Caco-2 (cell line): ENCODE data around the gene EXT2. TPM values are rescaled to one million over a fixed set of nuclear protein-coding genes. Genes with fewer than 3 reads are reported as not detected.

Source experiments
- BruUV-seq: library from RNA; stranded (reverse); fragments of 400-500 nt; replicated peaks from 2 replicates; lab custom pipeline; 2021; lab: Mats Ljungman, UMichigan
- CTCF ChIA-PET: fragments of 300-600 bp; sonication (Branson Sonifier 250); formaldehyde crosslinking; loops from one replicate; lab custom pipeline; 2022; ENCODE audit warnings: antibody characterized with exemption; lab: Charles Lee
- POLR2A ChIA-PET: fragments of 300-600 bp; sonication (Branson Sonifier 250); formaldehyde crosslinking; loops from one replicate; lab custom pipeline; 2022; ENCODE audit warnings: antibody characterized with exemption; lab: Charles Lee
- DNase-seq, 2 experiments: peaks; one replicate each; pipeline versions ENCODE4 v3.0.0 to v3.0.0-alpha.2; 2020 to 2022
- H3K27me3 ChIP-seq: replicated peaks from 2 replicates; pipeline ENCODE4 v1.6.0; 2011; ENCODE audit warnings: low read length; ENCODE audit not compliant: control insufficient read depth, insufficient read depth
- H3K36me3 ChIP-seq: 2 replicates; pipeline ENCODE4 v1.5.1; 2011; ENCODE audit warnings: low read length; ENCODE audit not compliant: control insufficient read depth, insufficient read depth
- H3K4me1 ChIP-seq: fragments of 250-450 bp; sonication (Bioruptor Pico); 2 replicates; pipeline ENCODE4 v1.5.1; 2020; ENCODE audit warnings: mild to moderate bottlenecking
- H3K4me3 ChIP-seq: 2 replicates; pipeline ENCODE4 v1.5.1; 2011; ENCODE audit warnings: low read depth, mild to moderate bottlenecking, control low read depth, low read length
- H3K9me3 ChIP-seq: fragments of 250-450 bp; sonication (Bioruptor Pico); 2 replicates; pipeline ENCODE4 v1.5.1; 2020; ENCODE audit warnings: mild to moderate bottlenecking, moderate library complexity
- H3K27ac Mint-ChIP-seq: one replicate; pipeline ENCODE4 v1.8.0; 2022; ENCODE audit warnings: mixed read lengths; ENCODE audit not compliant: unreplicated experiment
- H3K27me3 Mint-ChIP-seq: one replicate; pipeline ENCODE4 v1.8.0; 2022; ENCODE audit warnings: mixed read lengths; ENCODE audit not compliant: insufficient read depth, unreplicated experiment
- H3K36me3 Mint-ChIP-seq: one replicate; pipeline ENCODE4 v1.8.0; 2022; ENCODE audit warnings: mild to moderate bottlenecking, mixed read lengths; ENCODE audit not compliant: insufficient read depth, unreplicated experiment
- H3K4me1 Mint-ChIP-seq: one replicate; pipeline ENCODE4 v1.8.0; 2022; ENCODE audit warnings: low read depth, mixed read lengths; ENCODE audit not compliant: unreplicated experiment
- H3K4me3 Mint-ChIP-seq: one replicate; pipeline ENCODE4 v1.8.0; 2022; ENCODE audit warnings: mild to moderate bottlenecking, moderate library complexity, mixed read lengths; ENCODE audit not compliant: unreplicated experiment
- H3K9me3 Mint-ChIP-seq: one replicate; pipeline ENCODE4 v1.8.0; 2022; ENCODE audit warnings: mixed read lengths; ENCODE audit not compliant: unreplicated experiment
- intact Hi-C: fragments of 100-400 bp; cut with micrococcal nuclease; formaldehyde crosslinking; loops from one replicate; pipeline ENCODE4 v1.10.0; 2022; ENCODE audit not compliant: unreplicated experiment
- total RNA-seq: library from RNA; stranded (reverse); gene quantifications from 2 replicates; pipeline ENCODE4 v1.2.3, GENCODE V29; 2022
- TF ChIP-seq, protein P1 (sequence below), 2 experiments: fragments of 200-600 bp in 1 of 2; IDR thresholded peaks; 1 replicate in 1 of 2; 2 replicates in 1 of 2; pipeline versions ENCODE4 v1.5.1 to v1.8.0; 2011 to 2022; ENCODE audit warnings: antibody characterized with exemption in 1 of 2, control low read depth in 1 of 2, inconsistent platforms in 1 of 2, low read depth in 1 of 2, low read length in 1 of 2, mild to moderate bottlenecking in 1 of 2, moderate library complexity in 1 of 2; ENCODE audit not compliant: insufficient read depth in 1 of 2, severe bottlenecking in 1 of 2, unreplicated experiment in 1 of 2

The EXT2 gene
- total RNA-seq, 1 experiment from 2014 or later: 83.3 TPM

GRCh38 chr11:44213148-44213547 lies 117.7 kb downstream of the EXT2 start:
- H3K9me3 Mint-ChIP-seq: peaks cover 26% of the 10 kb centered on the region
- TF ChIP-seq, protein P1, sequence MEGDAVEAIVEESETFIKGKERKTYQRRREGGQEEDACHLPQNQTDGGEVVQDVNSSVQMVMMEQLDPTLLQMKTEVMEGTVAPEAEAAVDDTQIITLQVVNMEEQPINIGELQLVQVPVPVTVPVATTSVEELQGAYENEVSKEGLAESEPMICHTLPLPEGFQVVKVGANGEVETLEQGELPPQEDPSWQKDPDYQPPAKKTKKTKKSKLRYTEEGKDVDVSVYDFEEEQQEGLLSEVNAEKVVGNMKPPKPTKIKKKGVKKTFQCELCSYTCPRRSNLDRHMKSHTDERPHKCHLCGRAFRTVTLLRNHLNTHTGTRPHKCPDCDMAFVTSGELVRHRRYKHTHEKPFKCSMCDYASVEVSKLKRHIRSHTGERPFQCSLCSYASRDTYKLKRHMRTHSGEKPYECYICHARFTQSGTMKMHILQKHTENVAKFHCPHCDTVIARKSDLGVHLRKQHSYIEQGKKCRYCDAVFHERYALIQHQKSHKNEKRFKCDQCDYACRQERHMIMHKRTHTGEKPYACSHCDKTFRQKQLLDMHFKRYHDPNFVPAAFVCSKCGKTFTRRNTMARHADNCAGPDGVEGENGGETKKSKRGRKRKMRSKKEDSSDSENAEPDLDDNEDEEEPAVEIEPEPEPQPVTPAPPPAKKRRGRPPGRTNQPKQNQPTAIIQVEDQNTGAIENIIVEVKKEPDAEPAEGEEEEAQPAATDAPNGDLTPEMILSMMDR (IDR thresholded peaks at IDR 0.05; ENCODE audit: insufficient read depth in 1 of 2, low read depth in 1 of 2, low read length in 1 of 2, severe bottlenecking in 1 of 2, unreplicated experiment in 1 of 2): no peak
- no peak overlapping the region for H3K4me3 ChIP-seq
- no peak for DNase-seq
- no peaks in the 10 kb centered on the region for H3K4me1 Mint-ChIP-seq
- no peaks in the 10 kb centered on the region for H3K27me3 ChIP-seq
- no peaks in the 10 kb centered on the region for H3K27me3 Mint-ChIP-seq
- BruUV-seq: no TSS peak
- intact Hi-C loops: no loop called here
- H3K36me3 Mint-ChIP-seq: peaks cover 6% of the 10 kb centered on the region
- no peaks in the 10 kb centered on the region; the same call in none of the 2 replicates for H3K36me3 ChIP-seq
- CTCF ChIA-PET: no interaction called here
- POLR2A ChIA-PET: no interaction called here
- no peaks in the 10 kb centered on the region for H3K4me1 ChIP-seq
- 0 out of 2 replicates have a peak, but pooled peaks cover 3% of the 10 kb centered on the region for H3K9me3 ChIP-seq
- H3K27ac Mint-ChIP-seq: no peak overlapping the region
- no peak overlapping the region for H3K4me3 Mint-ChIP-seq

DNA sequence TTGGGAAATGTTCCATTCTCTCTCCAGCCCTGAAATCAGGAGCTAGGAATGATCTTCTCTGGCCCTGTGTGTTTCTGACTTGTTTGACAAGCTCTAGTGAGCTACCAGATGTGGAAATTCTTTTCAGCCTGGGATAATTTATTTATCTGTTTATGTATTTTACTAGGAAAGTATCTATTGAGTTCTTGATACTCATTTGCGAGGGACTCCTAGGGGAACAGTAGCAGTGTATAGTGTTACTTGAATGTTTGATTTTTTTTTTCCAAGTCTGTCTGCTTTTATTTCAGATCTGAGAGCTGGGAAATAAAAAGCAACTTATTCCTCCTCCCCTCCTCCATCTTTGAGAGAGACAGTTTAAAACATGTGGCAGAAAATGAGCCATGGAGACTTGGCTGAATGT lies 122.0 kb downstream of the EXT2 start:
- Histone ChIP-seq H3K36me3 (no peaks in the 10 kb centered on the region; the same call in 1 of the 2 replicates), H3K9me3 (no peaks in the 10 kb centered on the region), H3K4me1 (no peaks in the 10 kb centered on the region), H3K27me3 (no peaks in the 10 kb centered on the region), H3K4me3 (no peak overlapping the region)
- CTCF ChIA-PET: no interaction called here
- H3K36me3 Mint-ChIP-seq: peaks cover 9% of the 10 kb centered on the region
- H3K27ac Mint-ChIP-seq: no peak overlapping the region
- no peaks in the 10 kb centered on the region for H3K4me1 Mint-ChIP-seq
- intact Hi-C loops: no loop called here
- POLR2A ChIA-PET: no interaction called here
- no peaks in the 10 kb centered on the region for H3K27me3 Mint-ChIP-seq
- H3K9me3 Mint-ChIP-seq: peaks cover 10% of the 10 kb centered on the region
- no TSS peak for BruUV-seq
- H3K4me3 Mint-ChIP-seq: no peak overlapping the region
- no peak for DNase-seq
- TF ChIP-seq, protein P1 (IDR thresholded peaks at IDR 0.05; ENCODE audit: insufficient read depth in 1 of 2, low read depth in 1 of 2, low read length in 1 of 2, severe bottlenecking in 1 of 2, unreplicated experiment in 1 of 2): no peak

DNA sequence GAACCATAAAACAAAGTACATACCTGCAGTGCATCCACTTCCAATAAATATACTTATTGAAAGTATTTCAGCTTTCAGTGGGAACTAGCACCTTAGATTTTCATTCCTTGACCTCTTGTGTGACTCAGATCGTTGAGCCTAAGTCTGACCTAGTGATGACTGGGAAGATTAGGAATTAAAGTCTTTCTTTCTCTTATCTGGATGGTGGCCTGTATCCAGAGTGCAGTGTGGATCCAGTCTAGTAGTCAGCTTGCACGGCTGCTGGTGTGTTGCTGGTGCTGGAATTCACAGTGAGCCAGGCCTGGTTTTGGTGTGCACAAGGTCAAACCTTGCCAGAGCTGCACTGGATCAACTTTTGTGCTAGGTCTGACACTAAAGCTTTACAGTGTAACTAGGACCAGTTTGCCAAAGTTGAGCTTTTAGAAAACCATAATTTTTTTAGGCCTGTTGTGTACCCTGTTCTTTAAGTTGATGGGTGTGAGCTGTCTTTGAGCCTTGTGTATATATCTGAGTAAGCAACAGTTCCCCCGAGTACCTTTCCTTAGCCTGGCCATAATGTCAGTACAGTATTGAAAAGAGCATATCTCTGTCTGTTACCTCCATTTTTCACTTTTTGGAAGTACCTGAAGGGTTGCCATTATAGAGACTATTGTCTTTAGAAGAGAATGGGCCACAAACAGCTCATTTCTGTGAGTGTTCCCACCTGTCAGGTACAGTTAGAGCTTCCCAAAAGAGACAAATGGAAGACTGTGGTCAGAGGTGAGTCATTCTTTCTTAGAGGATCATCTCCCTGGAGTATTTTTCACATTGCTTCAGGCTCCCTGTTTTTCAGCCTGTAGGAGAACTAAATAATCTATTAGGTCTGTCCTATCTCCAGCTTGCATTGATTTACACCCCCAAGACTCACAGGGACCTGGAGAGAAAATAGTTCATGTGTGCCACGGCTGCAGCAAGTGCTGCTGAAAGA lies 124.6 kb downstream of the EXT2 start:
- TF ChIP-seq, protein P1 (IDR thresholded peaks at IDR 0.05; ENCODE audit: insufficient read depth in 1 of 2, low read depth in 1 of 2, low read length in 1 of 2, severe bottlenecking in 1 of 2, unreplicated experiment in 1 of 2): no peak
- Histone ChIP-seq H3K4me1 (no peaks in the 10 kb centered on the region), H3K27me3 (no peaks in the 10 kb centered on the region), H3K36me3 (no peaks in the 10 kb centered on the region), H3K4me3 (no peak overlapping the region), H3K9me3 (no peaks in the 10 kb centered on the region)
- Mint-ChIP-seq H3K4me1 (no peaks in the 10 kb centered on the region), H3K4me3 (no peak overlapping the region), H3K9me3 (no peaks in the 10 kb centered on the region), H3K27me3 (no peaks in the 10 kb centered on the region), H3K27ac (no peak overlapping the region), H3K36me3 (peaks cover 9% of the 10 kb centered on the region)
- BruUV-seq: no TSS peak
- intact Hi-C loops: no loop called here
- no peak for DNase-seq
- ChIA-PET CTCF (interaction anchor here (0.6 kb wide), 1 partner anchor 67 kb away, joined by 5 read pairs; no protein-coding TSS in a partner anchor), POLR2A (no interaction called here)
